DMS79 treated with DMSO at 0.1 percent for 48 hours (cell line): ENCODE data around the gene C1QTNF6.
A peak's percentile ranks its signal among the peaks of the same experiment; 100 is the strongest.

Experiments used
- DNase-seq: peaks from one replicate; lab custom pipeline; 2025; lab: John Stamatoyannopoulos, UW

Gene C1QTNF6

DNA sequence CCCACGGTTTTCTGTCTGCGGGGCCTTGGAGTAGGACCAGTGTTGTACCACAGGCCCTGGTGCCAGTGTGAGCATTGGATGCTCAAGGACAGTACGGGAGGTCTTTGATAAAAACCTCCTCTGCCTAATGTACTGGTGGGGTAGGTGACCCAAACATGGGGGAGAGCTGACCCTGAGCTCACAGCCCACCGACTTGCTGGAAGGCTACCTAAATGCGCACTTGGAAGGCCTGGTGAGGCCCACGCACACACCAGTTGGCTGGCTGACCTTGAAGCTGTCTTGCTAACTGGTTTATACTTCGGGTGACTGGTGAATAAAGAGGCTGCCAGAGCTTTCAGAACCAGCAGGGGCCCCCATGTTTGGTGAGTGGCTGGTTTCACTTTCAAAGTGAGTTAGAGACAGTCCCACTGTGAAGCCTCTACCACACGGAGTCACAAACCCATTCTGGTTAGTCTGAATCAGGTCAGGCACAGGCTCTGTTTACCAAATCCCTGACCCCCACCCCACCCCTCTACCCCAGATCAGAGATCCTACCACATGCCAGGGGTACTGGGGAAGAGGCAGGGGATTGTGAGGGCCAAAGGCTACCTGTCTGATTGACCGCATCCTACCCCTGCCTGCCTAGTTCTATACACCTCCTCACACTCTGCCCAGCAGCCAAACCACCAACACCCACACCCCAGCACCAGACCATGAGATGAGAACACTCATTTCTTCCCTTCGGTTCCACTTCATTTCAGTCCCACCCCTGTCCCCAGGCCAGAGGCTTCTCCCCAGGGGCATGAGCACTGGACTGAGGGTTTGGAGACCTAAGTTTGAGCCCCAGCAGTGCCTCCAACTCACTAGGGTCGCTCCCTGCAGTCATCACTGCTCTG is 25.6 kb downstream of the C1QTNF6 start:
- DNase-seq = no peak

DNA sequence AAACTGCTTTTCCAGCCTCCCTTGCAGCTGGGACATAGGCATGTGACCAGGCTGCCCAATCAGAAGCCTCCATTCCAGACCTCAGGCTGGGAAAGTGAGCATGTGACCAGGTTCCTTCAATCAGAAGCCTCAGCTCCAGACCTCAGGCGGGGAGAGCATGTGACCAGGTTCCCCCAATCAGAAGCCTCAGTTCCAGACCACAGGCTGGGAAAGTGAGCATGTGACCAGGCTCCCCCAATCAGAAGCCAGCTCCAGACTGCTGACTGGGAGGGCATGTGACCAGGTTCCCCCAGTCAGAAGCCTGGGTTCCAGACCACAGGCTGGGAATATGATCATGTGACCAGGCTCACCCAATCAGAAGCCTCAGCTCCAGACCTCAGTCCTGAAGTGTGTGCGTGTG is 26.6 kb downstream of the C1QTNF6 start:
- no peak for DNase-seq

- no peak for DNase-seq
Observed at GRCh38 chr22:37160027-37160426, 28.0 kb downstream of the C1QTNF6 start.

GRCh38 chr22:37158963-37159290 is 29.1 kb downstream of the C1QTNF6 start:
- DNase-seq = no peak

DNA sequence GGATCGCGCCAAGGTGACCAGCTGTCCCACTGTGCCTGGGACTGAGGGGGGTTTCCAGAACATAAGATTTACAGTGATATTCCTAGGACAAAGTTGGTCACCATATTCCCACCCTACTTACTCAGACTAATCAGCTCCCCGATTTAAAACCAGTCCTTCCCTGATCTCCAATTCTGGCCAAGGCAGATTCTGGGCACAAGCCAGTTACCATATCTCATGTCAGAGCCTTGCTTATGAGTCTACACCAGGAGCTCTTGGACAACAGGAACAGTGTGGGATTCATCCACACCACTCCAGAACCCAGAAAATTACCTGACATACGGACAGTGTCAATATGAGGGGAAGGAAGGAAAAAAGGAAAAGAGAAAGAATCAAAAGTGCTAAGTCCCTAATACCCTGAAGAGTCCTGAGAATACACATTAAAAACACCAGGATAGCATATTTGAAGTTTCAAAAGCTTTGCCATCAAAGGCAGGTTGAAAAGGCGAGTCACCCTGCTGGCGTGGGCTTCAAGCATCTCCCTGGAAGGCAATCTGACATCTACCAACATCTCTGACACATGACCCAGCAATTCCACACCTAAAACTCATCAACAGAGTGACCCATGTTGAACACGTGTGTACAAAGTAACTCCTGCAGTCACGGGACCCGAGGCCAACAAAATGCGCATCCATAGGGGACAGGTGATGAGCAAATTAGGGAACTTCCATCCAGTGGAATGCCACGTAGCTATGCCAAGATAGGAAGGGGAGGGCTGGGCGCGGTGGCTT is 30.3 kb downstream of the C1QTNF6 start:
- no peak for DNase-seq

- no peak for DNase-seq
Observed at GRCh38 chr22:37156686-37157435, 31.2 kb downstream of the C1QTNF6 start.

- DNase-seq = no peak
Observed at GRCh38 chr22:37155971-37156370, 32.1 kb downstream of the C1QTNF6 start.

GRCh38 chr22:37154925-37155712 is 32.9 kb downstream of the C1QTNF6 start:
- DNase-seq = no peak

- DNase-seq = no peak
Observed at GRCh38 chr22:37153901-37154300, 34.1 kb downstream of the C1QTNF6 start.

GRCh38 chr22:37151401-37151800 is 36.6 kb downstream of the C1QTNF6 start:
- DNase-seq = no peak

- no peak for DNase-seq
Observed at GRCh38 chr22:37150701-37151100, 37.3 kb downstream of the C1QTNF6 start.

GRCh38 chr22:37148742-37149665 is 39.0 kb downstream of the C1QTNF6 start:
- DNase-seq = no peak

GRCh38 chr22:37148031-37148651 is 39.9 kb downstream of the C1QTNF6 start:
- no peak for DNase-seq

- DNase-seq = no peak
Observed at GRCh38 chr22:37147186-37147990, 40.7 kb downstream of the C1QTNF6 start.

GRCh38 chr22:37146507-37147180 is 41.4 kb downstream of the C1QTNF6 start:
- no peak for DNase-seq

- DNase-seq = no peak
Observed at GRCh38 chr22:37146051-37146385, 42.0 kb downstream of the C1QTNF6 start.

DNA sequence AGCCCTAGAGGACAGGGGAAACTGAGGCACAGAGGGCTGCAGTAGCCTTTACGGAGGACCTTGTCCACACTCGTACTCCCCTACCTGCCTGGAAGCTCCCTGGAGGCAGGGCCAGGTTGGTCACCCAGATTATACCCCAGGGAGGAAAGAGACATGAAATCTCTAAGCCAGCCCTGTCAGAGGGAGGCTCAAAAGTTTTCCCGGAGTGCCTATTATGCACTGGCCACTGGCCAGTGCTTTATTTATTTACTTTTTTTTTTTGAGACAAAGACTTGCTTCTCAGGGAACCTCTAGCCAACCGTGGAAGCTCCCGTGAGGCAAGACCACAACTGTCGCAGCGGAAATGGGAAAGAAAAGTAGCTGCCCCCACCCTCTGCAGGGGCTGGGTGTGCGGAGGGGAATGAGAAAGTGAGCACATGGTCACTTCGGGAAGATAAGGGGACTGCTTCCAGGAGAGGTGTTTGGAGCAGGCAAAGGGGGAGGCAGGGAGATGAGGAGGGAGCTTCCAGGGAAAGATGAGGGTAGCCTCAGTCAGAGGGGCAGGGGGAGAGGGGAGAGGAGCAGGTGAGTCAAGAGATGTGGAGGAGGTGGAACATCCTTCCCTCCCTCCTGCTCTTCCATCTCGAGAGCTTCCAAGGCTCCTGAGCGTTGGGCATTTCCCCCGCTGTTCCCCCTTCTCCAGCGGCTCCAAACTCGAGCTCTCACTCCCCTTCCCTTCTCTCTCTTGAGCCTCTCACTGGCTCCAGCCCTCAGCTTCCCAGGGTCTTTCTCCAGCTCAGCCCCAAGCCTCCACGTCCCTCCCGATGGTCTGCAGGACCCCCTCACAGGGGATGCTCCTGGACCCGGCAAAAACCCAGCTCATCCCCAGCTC is 42.6 kb downstream of the C1QTNF6 start:
- peak; percentile 26 for DNase-seq

GRCh38 chr22:37144180-37144554 is 43.9 kb downstream of the C1QTNF6 start:
- no peak for DNase-seq
